HG03064 (cell line): ENCODE results near the gene NT5C3B.
"Not testable (repeated sequence)": the region's sequence is repeated elsewhere in the genome, so short reads cannot be mapped to it uniquely, and the experiment has no call there.

Experiments
- ATAC-seq: cut with Tn5 transposase; IDR thresholded peaks from one replicate; pipeline ENCODE4 v1.9.1; 2021; ENCODE audit warnings: low read depth; ENCODE audit not compliant: unreplicated experiment

The NT5C3B gene

GRCh38 chr17:41786227-41787020, 49.6 kb downstream of the NT5C3B start, which contains the start of gene JUP:
JUP (minus strand) TSS chr17:41786711; CDS start chr17:41771854, 14,857 bp downstream.
- ATAC-seq = no peak

- no peak for ATAC-seq
Observed at GRCh38 chr17:41785859-41786226, 50.2 kb downstream of the NT5C3B start.

DNA sequence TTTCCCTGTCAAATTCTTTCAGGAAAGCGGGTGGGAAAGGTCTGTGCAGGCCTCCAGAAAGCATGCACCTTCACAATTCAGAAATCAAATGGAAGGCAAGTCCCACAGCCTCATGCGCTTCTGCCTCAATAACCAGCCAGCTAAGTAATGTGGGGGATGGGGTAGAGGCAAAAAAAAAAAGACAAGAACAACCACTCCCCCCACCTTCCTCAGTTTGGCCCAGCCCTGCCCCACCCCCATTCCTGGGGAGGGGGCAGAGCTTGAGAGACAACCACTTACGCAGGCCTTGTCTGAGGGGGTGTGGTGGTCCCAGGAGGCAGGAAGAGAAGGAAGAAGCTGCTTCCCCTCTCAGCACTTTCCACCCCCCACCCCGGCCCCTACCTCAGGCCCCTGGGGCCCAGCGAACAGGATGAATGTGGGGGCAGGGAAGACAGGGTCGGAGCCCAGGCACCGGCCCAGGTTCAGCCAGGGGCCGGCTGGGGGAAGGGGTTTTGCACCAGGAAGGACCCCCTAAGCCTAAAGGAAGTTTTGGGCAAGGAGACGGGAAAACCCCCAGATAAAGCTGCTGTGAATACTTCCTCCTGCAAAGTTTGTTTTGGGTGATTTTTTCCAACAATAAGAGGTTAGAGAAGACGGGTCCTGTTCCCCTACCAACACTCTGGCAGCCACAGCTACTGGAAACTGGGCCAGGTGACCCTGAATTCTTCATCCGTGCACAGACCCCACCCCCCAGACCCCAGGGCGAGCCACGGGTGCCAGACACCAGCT, 50.8 kb downstream of the NT5C3B start:
- no peak for ATAC-seq

- no peak for ATAC-seq
Observed at GRCh38 chr17:41784207-41784744, 51.8 kb downstream of the NT5C3B start.

DNA sequence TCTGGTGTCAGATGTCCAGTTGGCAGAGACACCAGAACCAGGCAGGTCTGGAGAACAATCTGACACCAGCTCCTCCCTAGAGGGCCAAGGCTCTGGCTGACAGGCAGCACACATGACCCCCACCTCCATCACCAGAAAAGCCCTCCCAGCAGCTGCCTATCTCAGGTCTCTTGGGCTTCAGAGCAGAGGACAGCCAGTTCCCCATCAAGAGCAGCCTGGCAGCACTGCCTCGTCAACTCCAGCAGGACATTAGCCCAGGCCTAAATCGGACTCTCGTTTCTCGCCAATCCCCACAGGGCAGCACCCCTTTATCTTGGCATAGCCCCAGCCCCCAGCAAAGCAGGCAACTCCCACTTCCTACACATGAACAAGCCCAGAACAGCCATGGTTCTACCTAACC, 53.9 kb downstream of the NT5C3B start:
- no peak for ATAC-seq

DNA sequence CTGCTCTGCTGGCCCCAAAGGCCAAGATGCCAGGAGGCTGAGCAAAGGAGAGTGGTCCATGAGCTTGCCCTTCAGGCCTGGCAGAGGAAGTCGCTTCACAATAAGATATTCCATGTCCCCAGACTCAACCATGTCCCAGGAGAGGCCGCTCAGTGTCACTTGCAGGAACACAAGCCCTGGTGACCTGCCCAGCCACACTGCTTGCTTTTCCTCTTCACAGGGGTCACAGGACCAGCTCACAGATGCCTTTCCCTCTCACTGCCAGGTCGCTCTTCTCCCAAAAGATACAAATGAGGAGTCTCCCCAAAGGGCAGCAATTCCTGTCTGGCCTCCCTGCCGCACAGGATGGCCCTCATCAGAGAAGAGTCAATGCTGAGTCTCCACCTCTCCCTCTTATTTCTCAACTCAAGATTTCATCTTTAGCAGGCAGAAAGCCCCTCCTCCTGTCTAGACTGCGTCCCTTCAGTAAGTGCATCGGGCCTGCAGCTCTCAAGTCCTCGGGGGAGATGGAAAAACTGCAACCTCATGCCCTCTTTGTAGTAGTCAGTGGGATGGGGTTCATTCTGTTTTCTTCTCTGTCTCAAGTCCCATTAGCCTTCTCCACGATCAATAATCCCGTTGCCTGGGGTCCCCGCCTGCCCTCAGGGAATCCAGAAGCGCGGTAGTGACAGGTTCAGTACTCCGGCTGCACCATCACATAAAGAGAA, 54.5 kb downstream of the NT5C3B start:
- ATAC-seq = no peak

- no peak for ATAC-seq
Observed at GRCh38 chr17:41779954-41780353, 56.1 kb downstream of the NT5C3B start.

DNA sequence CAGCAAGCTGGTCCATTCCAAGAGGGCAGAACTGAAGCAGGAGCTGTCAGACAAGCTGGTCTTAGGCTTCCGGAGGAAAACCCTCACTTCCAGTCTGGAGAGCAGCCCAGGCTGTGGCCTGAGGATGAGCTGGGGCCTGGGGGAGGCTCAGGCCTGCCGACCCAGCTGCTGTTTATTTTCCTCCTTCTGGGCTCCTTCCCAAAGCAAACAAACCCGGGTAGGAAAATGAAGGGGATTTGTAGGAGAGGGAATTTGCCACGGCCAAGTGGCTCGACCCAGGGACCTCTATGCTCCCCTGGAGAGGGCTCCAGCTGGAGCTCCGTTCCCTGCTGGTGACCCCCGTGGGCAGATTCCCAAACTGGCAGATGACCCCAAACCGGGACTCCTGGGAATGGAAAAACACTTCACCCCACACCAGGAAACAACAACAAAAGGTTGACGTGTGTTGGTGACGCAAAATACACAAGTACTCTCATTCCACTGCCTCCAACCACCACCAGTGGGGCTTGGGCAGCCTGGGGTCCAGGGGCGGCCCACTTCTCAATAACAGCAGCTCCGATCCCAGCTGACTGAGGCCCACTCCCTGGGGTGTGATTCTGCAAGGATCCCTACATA, 58.4 kb downstream of the NT5C3B start:
- no peak for ATAC-seq

DNA sequence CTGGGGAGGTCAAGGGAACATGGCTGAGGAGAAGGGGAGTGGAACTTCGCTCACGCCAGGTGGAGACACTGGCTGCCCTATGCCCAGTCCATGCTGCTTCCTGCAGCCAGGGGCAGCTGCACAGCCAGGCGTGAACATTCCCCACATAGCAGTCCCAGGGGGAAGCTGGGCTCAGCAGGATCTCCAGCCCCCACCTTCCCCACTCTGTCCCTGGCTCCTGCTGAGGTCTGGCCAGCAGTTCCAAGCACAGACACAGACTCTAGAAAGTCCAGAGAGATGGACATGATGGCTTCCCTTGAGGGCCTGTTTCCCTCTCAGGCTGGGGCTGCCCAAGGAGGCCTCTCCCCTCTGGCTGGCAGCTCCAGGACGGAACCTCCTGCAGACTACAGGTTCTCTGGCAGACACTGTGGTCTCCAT, 58.9 kb downstream of the NT5C3B start:
- no peak for ATAC-seq

DNA sequence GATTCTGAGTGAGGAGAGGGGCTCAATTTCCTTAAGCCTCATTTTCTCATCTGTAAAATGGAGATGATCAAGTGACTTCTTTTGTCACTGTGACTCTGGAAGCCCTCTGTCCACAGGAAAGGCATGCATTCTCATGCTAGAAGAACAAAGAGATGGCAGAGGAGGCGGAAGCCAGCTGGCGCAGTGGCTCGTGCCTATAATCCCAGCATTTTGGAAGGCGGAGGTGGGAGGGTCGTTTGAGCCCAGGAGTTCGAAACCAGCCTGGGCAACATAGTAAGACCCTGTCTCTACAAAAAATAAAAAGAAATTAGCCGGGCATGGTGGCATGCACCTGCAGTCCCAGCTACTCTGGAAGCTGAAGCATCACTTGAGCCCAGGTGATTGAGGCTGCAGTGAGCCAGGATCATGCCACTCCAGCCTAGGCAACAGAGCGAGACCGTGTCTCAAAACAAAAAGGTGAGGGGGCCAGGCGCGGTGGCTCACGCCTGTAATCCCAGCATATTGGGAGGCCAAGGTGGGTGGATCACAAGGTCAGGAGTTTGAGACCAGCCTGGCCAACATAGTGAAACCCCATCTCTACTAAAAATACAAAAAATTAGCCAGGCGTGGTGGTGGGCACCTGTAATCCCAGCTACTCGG, 59.7 kb downstream of the NT5C3B start:
- ATAC-seq = not testable (repeated sequence)

- ATAC-seq = no peak
Observed at GRCh38 chr17:41775394-41776226, 60.4 kb downstream of the NT5C3B start.
